Anterior cingulate cortex (tissue), 58 donors: ENCODE measurements around the gene SCN4A.
"Not testable (repeated sequence)": the region's sequence is repeated elsewhere in the genome, so short reads cannot be mapped to it uniquely, and the experiment has no call there.

Experiments
- DNase-seq, 58 donors: peaks; one replicate each; lab custom pipeline; 2025; lab: John Stamatoyannopoulos, UW

Gene SCN4A

DNA sequence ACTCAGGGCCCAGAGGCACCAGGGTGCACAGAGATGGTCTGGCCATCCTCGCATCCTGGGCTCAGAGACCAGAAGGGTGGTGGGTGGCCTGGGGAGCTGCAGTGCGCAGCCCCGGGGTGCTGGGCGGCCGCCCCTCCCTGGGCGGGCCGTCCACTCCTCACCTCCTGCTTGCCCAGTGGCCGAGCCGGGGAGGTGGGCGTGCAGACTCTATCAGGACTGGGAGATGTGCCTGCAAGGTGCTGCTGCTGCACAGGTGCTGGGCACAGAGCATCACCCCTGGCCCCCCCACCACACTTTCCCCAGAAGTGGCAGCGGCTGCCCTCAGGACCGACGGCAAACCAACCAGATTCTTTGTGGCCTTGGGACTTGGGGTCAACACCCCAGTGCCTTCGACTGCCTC lies at the start of gene SCN4A:
Gene SCN4A (minus strand): TSS at position 123 of the 400 bp plus-strand sequence. CDS start 77 bp downstream, at position 46.
- DNase-seq: no peak

DNA sequence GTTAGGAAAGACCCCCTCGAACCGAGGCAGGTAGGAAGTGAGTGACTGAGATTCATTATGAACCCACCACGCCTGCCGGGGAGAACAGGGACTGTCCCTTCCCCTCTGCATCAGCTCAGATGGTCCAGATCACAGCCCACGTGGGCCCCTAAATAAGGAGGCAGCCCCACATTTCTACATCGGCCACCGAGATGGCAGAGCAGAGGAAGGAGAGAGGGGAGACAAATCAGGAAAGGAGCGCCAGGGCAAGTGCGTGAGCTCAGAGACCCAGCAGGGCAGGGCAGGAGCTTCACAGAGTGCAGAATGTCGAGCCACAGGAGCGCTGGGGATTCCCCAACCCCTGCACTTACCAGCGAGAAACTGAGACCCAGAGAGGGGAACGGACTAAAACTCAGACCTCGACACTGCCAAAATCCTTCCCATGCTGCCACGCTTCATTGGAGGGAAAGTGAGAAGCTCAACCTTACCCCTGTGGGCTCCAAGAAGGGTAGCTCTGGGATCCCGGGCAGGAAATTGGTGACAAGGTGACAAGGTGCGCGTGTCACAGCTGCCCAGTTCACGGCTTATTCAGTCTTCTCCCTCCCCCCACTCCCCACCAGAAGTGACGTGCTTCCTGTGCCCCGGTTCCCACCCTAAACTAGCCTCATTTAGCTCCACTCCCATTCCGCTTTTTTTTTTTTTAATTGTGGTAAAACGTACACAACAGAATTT lies 47.5 kb upstream of the SCN4A start, which contains the start of gene ICAM2:
Gene ICAM2 (minus strand): TSS at position 578 of the 711 bp plus-strand sequence. CDS start 13,942 bp downstream, outside the sequence.
- DNase-seq: peak in 2 of 58 donors; percentile 26 to 33

DNA sequence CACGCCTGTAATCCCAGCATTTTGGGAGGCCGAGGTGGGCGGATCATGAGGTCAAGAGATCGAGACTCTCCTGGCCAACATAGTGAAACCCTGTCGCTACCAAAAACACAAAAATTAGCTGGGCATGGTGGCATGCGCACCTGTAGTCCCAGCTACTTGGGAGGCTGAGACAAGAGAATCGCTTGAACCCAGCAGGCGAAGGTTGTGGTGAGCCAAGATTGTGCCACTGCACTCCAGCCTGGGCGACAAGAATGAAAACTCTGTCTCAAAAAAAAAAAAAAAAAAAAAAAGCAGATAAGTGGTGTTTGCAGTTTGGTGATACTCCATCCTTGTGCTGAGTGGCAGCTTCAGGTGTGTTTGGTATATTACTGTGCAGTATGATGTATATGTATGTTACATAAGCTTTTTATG lies 46.8 kb upstream of the SCN4A start:
- DNase-seq: not testable (repeated sequence)

DNA sequence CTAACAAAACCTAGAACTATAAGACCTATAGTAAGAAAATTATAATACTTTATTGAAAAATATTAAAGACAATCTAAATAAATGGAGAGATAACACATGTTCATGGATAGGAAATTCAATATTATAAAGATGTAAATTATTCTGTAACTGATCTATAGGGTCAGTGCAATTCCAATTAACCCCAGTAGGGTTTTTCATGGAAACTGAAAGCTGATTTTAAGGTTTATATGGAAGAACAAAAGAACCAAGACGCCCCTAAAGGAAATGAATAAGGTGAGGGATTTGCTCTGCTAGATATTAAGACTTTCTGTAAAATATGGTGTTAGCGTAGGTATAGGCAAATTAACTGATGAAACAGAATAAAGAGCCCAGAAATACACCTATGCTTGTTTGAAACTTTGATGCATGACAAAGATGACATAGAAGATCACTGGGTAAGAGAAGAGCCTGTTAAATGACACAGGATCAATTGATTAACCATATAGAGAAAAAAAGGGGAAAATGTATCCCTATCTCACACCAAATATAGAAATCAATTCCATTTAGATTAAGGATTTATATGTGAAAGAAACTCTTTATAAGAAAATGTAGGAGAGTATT lies 44.8 kb upstream of the SCN4A start:
- DNase-seq: no peak

DNA sequence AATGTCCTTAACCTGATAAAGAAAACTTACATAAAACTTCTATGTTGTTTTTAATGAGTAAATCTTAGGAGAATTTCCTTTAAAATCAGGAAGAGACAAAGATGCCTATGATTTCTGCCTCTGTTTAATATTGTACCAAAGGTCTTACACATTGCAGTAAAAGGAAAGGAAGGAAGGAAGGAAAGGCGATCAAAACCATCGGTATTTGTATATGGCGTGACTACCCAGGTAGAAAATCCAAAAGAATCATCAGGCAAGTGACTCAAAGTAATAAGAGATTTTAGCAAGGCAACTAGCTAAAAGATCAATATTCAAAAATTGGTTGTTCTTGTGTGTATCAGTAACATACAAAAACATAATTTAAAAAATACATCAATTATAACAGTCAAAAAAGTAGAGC lies 44.3 kb upstream of the SCN4A start:
- DNase-seq: no peak

DNA sequence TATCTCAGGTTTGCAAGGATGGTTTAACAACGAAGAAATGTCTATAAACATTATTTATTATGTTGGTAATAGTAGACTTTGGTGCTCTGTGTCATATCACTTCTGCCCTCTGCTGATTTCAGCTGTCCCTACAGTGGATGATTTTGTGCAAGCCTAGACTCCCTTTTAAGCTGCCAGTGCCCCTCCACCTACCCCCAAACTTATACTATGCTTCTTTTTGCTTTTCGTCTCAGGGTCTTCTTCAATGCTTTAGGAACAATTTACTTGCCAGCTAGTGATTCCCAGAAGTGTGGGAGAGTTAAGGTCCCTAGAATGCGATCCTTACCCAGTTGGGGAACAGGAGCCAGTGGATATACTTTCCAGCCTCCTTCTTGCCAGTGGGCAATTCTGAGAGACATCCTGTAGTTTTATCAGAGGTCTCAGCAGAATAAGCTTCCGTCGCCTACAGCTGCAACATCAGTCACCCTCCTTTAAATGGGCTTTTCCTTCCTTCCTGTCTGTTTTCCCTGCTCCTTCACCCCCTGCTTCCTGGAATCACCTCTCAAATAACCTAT lies 43.6 kb upstream of the SCN4A start:
- no peak for DNase-seq

DNA sequence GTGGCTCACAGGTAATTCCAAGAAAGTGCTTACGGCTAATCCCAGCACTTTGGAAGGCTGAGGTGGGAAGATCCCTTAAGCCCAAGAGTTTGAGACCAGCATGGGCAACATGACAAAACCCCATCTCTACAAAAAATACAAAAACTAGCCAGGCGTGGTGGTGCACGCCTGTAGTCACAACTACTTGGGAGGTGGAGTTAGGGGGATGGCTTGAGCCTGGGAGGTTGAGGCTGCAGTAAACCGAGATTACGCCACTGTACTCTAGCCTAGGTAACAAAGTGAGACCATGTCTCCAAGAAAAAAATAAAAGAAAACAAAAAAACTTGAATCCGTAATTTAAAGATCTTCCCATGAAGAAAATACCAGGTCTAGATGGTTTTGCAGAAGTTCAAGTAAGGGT lies 42.7 kb upstream of the SCN4A start:
- DNase-seq: no peak

DNA sequence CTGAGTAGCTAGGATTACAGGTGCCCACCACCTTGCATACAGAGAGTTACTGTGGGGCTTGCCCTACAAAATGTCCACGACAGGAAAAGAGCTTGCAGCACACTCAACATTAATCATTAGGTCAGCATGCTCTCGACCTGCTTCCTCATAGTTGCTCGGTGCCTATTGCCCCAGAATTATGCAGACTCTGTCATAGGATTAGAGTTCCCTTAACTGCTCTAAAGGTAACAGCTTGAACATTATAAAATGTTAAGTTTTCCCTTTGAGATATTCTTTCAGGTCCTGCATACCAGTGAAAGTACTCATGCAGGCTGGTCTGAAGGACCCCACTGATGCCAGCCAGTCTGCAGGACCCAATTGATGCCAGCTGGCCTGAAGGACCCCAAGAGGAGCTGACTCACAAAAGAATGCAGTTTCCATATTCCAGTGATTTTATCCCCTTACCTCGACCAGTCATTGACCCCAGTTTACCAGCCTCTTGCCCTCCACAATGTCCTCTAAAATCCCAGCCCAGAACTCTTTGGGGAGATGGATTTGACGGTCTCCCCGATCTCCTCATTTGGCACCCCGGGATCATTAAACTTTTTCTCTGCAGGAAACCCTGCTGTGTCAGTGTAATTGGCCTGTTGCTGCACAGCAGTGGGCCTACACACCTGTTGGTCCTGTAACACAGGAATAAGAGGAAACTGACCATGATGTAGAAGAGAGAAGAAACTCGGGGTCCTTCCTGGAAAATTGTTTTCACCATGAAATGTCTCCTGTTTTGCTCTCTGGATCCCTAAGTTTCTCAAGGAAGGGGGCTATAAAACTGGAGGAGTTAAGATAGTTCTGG lies 37.1 kb upstream of the SCN4A start:
- no peak for DNase-seq

DNA sequence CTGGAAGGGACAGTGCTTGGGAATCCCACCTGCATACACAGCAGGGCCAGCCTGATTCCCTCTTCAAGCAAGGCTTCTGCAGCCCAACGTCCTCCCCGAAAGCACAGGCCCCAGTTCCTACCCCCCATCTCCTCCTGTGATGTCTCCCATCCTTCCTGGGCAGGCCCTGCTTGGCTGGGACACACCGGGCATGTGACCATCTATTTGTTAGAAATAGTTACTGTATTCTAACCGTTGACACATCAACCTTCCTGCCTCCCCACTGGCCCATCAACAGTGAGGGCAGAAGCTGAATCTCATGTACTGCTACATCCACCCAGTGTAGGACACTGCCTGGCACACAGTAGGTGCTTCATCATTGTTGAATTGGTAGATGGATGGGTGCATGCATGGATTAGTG lies 36.1 kb upstream of the SCN4A start:
- DNase-seq: no peak

DNA sequence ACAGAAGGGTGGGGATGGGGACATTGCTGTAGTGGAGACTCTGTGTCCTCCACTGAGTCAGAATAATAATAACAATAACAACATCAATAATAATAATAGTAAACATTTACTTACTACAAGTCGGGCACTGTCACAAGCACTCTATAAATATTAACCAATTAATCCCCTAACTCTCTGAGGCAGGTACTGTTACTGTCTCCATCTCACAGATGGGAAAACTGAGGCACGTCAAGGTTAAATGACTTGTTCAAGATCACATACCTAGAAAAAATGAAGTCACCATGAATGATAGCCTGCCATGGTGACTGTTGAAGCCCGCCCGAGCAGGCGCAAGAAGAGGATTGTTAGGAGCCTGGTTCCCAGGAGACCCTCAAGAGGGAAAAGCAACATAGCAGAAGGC lies 35.6 kb upstream of the SCN4A start:
- no peak for DNase-seq

DNA sequence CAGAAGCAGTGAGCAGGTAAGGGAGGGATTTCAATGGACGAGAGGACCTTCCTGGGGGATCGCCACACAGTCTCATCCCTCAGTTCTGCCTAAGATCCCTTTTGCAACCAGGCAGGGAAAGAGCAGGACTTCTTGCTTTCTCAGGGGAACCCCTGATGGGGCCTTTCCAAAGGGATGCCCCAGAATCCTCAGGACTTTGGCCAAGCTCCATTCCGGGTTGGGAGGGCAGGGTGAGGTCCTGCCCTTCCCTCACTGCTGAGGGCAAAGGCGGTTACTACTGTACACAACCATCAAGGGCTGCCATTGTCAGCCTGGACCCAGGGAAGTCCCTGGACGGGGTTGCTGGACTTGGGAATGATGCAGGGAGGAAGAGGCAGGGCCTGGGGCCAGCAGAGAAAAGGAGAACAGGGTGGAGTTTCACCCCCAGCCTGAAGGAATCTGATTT lies 35.1 kb upstream of the SCN4A start:
- no peak for DNase-seq

DNA sequence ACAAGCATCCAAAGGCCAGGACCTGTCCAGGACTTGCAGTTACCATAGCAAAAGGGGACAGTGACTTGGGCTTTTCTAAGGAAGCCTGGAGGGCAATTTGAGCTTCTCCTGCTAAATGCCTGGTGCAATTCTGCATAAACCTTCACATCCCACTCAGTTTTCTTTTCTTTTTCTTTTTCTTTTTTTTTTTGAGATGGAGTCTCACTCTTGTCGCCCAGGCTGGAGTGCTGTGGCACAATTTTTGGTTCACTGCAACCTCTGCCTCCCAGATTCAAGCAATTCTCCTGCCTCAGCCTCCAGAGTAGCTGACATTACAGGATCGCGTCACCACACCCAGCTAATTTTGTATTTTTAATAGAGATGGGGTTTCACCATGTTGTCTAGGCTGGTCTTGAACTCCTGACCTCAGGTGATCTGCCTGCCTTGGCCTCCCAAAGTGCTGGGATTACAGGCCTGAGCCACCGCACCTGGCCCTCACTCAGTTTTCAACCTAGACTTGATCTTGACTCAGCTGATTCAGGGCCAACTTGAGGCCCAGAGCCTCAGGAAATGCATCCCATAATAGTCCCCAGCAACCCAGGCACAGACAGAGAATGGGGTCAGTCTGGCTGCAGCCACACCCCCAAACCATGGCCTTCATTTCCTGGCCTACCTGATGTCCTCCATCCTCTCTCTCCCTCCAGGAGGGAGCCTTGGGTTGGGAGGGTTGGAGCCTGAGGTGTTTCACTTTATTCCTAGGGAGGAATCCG lies 34.5 kb upstream of the SCN4A start:
- not testable (repeated sequence) for DNase-seq

DNA sequence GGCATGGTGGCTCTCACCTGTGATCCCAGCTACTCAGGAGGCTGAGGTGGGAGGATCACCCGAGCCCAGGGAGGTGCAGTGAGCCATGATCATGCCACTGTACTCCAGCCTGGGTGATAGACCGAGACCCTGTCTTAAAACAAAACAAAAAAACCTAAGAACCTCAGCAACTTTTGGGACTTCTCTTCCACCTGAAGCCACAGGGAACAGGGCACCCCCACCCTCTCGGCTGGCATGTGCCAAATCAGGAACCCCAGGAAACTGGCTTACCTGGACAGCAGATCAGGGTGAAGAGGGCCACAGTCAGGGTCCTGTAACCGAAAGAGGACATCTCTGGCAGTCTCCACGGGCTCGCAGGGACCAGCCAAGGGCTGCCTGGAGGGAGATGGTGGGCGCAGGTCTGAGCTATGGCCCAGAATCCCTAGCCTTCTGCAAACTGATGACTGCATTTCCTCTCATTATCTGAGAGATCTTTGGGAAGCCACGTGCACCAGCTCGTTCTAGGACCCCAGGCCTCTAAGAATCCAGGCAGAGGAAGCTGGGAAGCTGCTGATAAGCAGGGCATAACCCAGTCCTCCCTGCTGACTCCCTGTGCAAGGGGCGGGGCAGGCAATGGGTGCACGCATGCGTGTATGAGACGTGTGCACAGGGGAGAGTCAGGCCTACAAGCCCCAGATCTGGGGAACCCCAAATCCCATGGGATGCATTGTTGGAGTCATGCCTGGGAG lies 33.8 kb upstream of the SCN4A start:
- no peak for DNase-seq

DNA sequence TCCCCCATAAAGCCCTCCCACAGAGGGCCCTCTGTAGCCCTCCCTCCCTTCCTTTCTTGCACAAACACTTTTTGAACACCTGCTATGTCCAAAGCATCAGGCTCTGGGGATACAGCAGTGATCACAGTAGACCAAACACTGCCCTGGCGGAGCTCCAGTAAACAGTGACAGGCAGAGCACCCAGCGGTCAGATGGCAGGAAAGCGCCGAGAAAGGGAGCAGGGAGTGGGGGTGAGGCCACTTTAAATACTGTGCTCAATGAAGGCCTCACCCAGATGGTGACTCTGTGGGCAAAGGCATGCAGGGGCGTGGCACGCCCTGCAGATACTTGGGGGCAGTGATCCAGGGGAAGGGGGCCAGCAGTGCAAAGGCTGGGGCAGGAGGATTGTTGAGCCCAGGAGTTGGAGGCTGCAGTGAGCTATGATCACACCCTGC lies 33.0 kb upstream of the SCN4A start:
- no peak for DNase-seq

DNA sequence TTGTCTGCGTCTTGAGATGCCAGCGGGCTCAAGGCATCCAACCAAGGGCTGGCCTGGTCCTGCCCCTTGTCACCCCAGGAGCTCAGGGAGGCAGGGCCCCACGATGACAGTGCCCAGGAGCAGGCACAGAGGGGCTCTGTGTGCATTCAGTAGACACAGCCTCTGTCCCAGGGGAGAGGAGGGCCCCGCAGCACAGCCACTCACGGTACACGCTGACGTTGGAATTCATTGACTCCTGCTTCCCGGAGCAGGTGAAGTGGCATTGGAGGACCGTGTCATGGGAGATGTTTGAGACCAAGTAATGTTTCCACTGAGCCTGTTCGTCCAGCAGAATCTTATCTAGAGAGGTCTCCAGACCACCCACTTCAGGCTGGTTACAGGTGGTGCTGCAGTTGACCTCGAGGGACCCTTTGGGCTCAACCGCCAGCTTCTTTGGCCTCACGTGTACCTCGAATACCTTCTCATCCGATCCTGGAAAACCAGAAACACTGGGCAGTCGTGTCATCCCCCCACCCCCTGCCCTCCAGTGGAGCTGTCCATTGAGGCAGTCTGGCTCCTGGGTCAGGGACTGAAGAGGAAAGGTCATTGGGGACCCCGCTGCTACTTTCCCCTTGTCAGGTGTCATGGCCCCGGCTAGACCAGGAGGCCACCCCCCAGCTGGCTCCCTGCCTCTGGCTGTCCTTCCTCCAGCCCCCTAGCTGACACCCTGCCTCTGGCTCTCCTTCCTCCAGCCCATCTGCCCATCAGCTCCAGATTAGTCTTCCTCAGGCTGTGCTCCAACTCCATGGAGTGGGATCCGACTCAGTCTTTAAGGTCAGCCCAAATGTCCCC lies 32.4 kb upstream of the SCN4A start:
- DNase-seq: no peak

DNA sequence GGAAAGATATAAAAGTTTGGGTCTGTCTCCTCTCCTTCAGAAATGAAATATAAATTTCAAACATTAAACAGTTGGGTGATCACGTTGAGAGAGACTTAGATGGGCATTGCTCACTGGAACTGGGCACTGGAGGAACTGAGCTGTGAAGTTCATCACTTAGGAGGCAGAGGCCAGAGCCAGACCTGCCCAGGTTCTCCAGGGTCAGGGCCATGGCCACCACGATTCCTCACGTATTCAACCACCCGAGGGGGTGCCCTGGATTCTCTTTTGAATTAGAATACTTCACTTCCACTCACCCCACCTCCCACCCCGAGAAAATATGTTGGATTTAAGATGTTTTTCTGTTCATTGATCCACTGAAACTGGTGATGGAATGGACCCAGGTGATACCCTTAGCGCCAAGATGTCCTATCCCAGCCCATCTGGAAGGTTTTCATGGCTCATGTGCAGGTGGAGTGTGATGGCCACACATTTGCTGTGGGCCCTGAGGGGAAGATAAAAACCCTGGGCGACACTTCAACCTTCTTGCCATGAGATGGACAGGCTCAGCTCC lies 31.6 kb upstream of the SCN4A start:
- no peak for DNase-seq

DNA sequence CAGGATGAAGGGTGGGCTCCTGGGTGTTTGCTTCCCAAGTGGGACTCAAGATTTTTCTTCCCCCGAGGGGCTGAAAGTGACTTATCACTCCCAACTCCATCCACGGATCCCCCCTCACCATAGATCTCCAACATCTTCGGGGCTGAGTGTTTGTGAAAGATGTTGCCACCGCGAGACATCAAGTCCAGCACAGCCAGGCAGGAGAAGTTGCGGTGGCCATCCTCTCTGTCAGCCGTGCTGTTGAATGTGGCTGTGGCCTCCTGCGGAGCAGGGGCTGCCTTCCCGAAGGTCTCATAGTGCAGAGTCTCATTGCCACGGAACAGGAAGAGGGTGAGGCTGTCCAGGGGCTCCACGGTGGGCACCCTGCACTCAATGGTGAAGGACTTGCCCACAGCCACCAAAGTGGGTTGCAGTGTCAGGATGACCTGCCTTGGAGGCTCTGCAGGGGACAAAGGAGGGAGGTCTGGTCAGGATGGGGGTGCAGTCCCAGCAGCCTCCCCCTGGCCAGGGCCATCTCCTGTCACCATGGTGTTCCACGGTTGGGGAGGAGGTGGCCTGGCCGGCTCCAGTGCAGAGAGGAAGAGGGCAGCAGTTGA lies 30.9 kb upstream of the SCN4A start:
- DNase-seq: no peak
